SU-DHL-6 (cell line): ENCODE results near the gene OR56A3.

Experiments used
- H2AFZ ChIP-seq: fragments of 200-600 bp; sonication (generic); 2 replicates; pipeline ENCODE4 v1.6.1; 2014; ENCODE audit warnings: low read depth, mild to moderate bottlenecking, moderate library complexity, mixed read lengths, antibody characterized with exemption, low read length; ENCODE audit not compliant: severe bottlenecking
- H3F3A ChIP-seq: fragments of 200-600 bp; shearing (Covaris generic); 2 replicates; pipeline ENCODE4 v1.6.0; 2016; ENCODE audit warnings: antibody characterized with exemption, mild to moderate bottlenecking; ENCODE audit not compliant: insufficient read depth
- H3K27ac ChIP-seq: fragments of 200-600 bp; sonication (generic); 2 replicates; pipeline ENCODE4 v1.5.1; 2016; ENCODE audit warnings: low read depth, mild to moderate bottlenecking, low read length, moderate library complexity, mixed read lengths
- H3K27me3 ChIP-seq: fragments of 200-600 bp; sonication (generic), shearing (Covaris generic); 2 replicates; pipeline ENCODE4 v1.6.0; 2014; ENCODE audit warnings: mild to moderate bottlenecking, low read length
- H3K36me3 ChIP-seq: fragments of 200-600 bp; sonication (generic); 2 replicates; pipeline ENCODE4 v1.6.1; 2014; ENCODE audit warnings: mild to moderate bottlenecking, low read length, mixed read lengths
- H3K4me2 ChIP-seq: fragments of 300-600, 200-600 bp; shearing (Covaris generic), sonication (generic); 2 replicates; pipeline ENCODE4 v1.6.0; 2014; ENCODE audit warnings: low read length, low read depth, mild to moderate bottlenecking; ENCODE audit not compliant: poor library complexity, severe bottlenecking
- H3K4me3 ChIP-seq: fragments of 200-600 bp; sonication (generic); 2 replicates; pipeline ENCODE4 v1.5.1; 2014; ENCODE audit warnings: antibody characterized with exemption, low read length, mild to moderate bottlenecking, mixed read lengths; ENCODE audit not compliant: insufficient read depth, poor library complexity, severe bottlenecking
- H3K79me2 ChIP-seq: fragments of 200-600 bp; sonication (generic); 2 replicates; pipeline ENCODE4 v1.6.1; 2014; ENCODE audit warnings: mild to moderate bottlenecking, low read length, moderate library complexity; ENCODE audit not compliant: insufficient read depth
- H3K9ac ChIP-seq: fragments of 200-600 bp; sonication (generic); 2 replicates; pipeline ENCODE4 v1.7.0; 2014; ENCODE audit warnings: mild to moderate bottlenecking, low read length
- H3K9me2 ChIP-seq: fragments of 200-600 bp; sonication (generic); replicated peaks from 2 replicates; pipeline ENCODE4 v1.6.1; 2014; ENCODE audit warnings: low read length; ENCODE audit not compliant: insufficient read depth
- H3K9me3 ChIP-seq: fragments of 200-600 bp; sonication (generic); 2 replicates; pipeline ENCODE4 v1.6.1; 2014; ENCODE audit warnings: low read length, mixed read lengths; ENCODE audit not compliant: insufficient read depth
- H4K20me1 ChIP-seq: fragments of 200-600 bp; sonication (generic); 2 replicates; pipeline ENCODE4 v1.6.1; 2014; ENCODE audit warnings: low read depth, mild to moderate bottlenecking, antibody characterized with exemption, low read length, moderate library complexity, mixed read lengths
- CTCF ChIP-seq: fragments of 200-600 bp; sonication (generic); IDR thresholded peaks from one replicate; pipeline ENCODE4 v1.5.1; 2017; ENCODE audit warnings: antibody characterized with exemption, mild to moderate bottlenecking, low read length, moderate library complexity; ENCODE audit not compliant: insufficient read depth, poor library complexity, severe bottlenecking
- EZH2phosphoT487 ChIP-seq: fragments of 200-600 bp; sonication (generic), shearing (Covaris generic); conservative IDR thresholded peaks from 2 replicates; pipeline ENCODE4 v1.6.1; 2018; ENCODE audit warnings: mild to moderate bottlenecking, antibody characterized with exemption, low read length, moderate library complexity, mixed read lengths

Gene OR56A3

GRCh38 chr11:5986885-5987284, 44.8 kb downstream of the OR56A3 start, which contains the start of gene OR52L1:
TSS of gene OR52L1 (minus strand) at chr11:5986985. CDS start at chr11:5986930, 55 bp downstream.
- no peaks in the 10 kb centered on the region for H3K9me3 ChIP-seq
- H3K9ac ChIP-seq = no peak within 1 kb of the TSS
- no peak within 1 kb of the TSS for H3K27ac ChIP-seq
- no peaks in the 10 kb centered on the region for H3F3A ChIP-seq
- no peaks in the 10 kb centered on the region for H3K79me2 ChIP-seq
- H3K4me3 ChIP-seq = no peak within 1 kb of the TSS
- H4K20me1 ChIP-seq = no peaks in the 10 kb centered on the region
- no peaks in the 10 kb centered on the region for H3K27me3 ChIP-seq
- H2AFZ ChIP-seq = no peak within 1 kb of the TSS
- no peak within 1 kb of the TSS for H3K4me2 ChIP-seq
- H3K9me2 ChIP-seq = no peaks in the 10 kb centered on the region
- TF ChIP-seq CTCF = no peak
- no peak for TF ChIP-seq EZH2phosphoT487
- no peaks in the 10 kb centered on the region for H3K36me3 ChIP-seq

GRCh38 chr11:5989203-5989602, 47.2 kb downstream of the OR56A3 start:
- H3K79me2 ChIP-seq = no peaks in the 10 kb centered on the region
- H3K9ac ChIP-seq = no peak overlapping the region
- no peaks in the 10 kb centered on the region for H3K36me3 ChIP-seq
- no peak overlapping the region for H3K4me3 ChIP-seq
- no peaks in the 10 kb centered on the region for H3K9me3 ChIP-seq
- no peaks in the 10 kb centered on the region for H4K20me1 ChIP-seq
- no peaks in the 10 kb centered on the region for H3K9me2 ChIP-seq
- no peak overlapping the region for H3K27ac ChIP-seq
- H3K4me2 ChIP-seq = no peak overlapping the region
- H3F3A ChIP-seq = no peaks in the 10 kb centered on the region
- no peak overlapping the region for H2AFZ ChIP-seq
- TF ChIP-seq CTCF (no peak), EZH2phosphoT487 (no peak)
- no peaks in the 10 kb centered on the region for H3K27me3 ChIP-seq

- no peaks in the 10 kb centered on the region for H3K9me2 ChIP-seq
- no peak overlapping the region for H3K4me2 ChIP-seq
- H3K36me3 ChIP-seq = no peaks in the 10 kb centered on the region
- no peaks in the 10 kb centered on the region for H3K79me2 ChIP-seq
- H3K9ac ChIP-seq = no peak overlapping the region
- H3K27me3 ChIP-seq = no peaks in the 10 kb centered on the region
- H2AFZ ChIP-seq = no peak overlapping the region
- H3K27ac ChIP-seq = no peak overlapping the region
- TF ChIP-seq EZH2phosphoT487 = no peak
- no peak for TF ChIP-seq CTCF
- H4K20me1 ChIP-seq = no peaks in the 10 kb centered on the region
- no peaks in the 10 kb centered on the region for H3K9me3 ChIP-seq
- H3K4me3 ChIP-seq = no peak overlapping the region
- no peaks in the 10 kb centered on the region for H3F3A ChIP-seq
Observed at GRCh38 chr11:5992150-5992549, 50.1 kb downstream of the OR56A3 start.
